BLaER1 treated with 17β-estradiol and CSF1 and Interleukin-3, amounts not matched to agents 10 nM and 100 nM (cell line): ENCODE data around the gene PHKG2.
"Not testable (repeated sequence)": the region's sequence is repeated elsewhere in the genome, so short reads cannot be mapped to it uniquely, and the experiment has no call there.

Experiments used
- H3K27ac ChIP-seq, 11 experiments: shearing (Covaris generic); formaldehyde crosslinking; 2 replicates each; pipeline ENCODE4 v1.8.1; 2022
- H3K27me3 ChIP-seq, 11 experiments: shearing (Covaris generic); formaldehyde crosslinking; 2 replicates each; pipeline ENCODE4 v1.8.1; 2022
- H3K36me3 ChIP-seq, 11 experiments: shearing (Covaris generic); formaldehyde crosslinking; 2 replicates each; pipeline ENCODE4 v1.8.1; 2022
- H3K4me1 ChIP-seq, 10 experiments: shearing (Covaris generic); formaldehyde crosslinking; 2 replicates each; pipeline ENCODE4 v1.8.1; 2022
- H3K4me2 ChIP-seq, 11 experiments: shearing (Covaris generic); formaldehyde crosslinking; 2 replicates each; pipeline ENCODE4 v1.8.1; 2022
- H3K4me3 ChIP-seq, 10 experiments: shearing (Covaris generic); formaldehyde crosslinking; 2 replicates each; pipeline ENCODE4 v1.8.1; 2022
- H3K9ac ChIP-seq, 11 experiments: shearing (Covaris generic); formaldehyde crosslinking; 2 replicates each; pipeline ENCODE4 v1.8.1; 2022
- H3K9me3 ChIP-seq, 11 experiments: shearing (Covaris generic); formaldehyde crosslinking; replicated peaks in 1 of 11; 2 replicates each; pipeline ENCODE4 v1.8.1; 2022
- H4K20me1 ChIP-seq, 11 experiments: shearing (Covaris generic); formaldehyde crosslinking; 2 replicates each; pipeline ENCODE4 v1.8.1; 2022
- Cebpa-rat ChIP-seq, 11 experiments: shearing (Covaris generic); IDR thresholded peaks; 2 replicates each; pipeline ENCODE4 v1.8.1; 2022

Gene PHKG2, protein sequence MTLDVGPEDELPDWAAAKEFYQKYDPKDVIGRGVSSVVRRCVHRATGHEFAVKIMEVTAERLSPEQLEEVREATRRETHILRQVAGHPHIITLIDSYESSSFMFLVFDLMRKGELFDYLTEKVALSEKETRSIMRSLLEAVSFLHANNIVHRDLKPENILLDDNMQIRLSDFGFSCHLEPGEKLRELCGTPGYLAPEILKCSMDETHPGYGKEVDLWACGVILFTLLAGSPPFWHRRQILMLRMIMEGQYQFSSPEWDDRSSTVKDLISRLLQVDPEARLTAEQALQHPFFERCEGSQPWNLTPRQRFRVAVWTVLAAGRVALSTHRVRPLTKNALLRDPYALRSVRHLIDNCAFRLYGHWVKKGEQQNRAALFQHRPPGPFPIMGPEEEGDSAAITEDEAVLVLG

DNA sequence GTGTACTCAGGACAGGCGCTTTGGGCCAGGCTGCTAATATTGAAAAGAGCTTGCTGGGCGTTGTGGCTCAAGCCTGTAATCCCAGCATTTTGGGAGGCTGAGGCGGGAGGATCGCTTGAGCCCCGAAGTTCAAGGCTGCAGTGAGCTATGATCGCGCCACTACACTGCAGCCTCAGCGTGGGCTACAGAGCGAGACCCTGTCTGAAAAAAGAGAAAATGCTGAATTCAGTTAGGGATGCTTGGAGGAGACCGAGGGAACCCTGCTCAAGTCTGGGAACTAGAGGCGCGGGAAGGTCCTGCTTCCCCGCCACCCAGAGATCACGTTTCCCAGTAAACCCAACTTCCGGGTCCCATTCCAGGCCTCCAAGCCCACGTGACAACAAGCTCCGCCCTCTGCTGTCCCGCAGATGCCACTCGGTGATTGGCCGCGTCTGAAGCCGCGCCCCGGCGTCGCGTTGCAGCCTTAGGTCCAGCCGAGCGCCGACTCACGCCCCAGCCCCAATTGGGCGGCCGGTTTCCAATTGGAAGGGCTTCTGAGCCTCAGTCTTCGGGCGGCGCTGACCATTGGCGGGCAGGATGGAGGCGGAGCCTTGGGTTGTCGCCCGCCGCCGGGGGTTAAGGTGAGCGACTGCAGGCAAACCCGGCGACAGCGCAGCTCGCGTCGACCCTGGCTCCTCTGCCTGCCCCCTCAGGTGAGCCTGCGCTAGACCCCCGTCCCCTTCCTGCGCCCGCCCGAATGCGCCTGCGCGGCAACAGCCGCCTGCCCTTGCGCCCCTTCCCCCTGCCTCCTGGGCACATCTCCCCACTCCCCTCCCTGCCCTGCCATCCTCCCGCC, at the start of gene PHKG2:
Gene PHKG2, plus strand, starts transcription at position 627 of the 835 bp plus-strand sequence. CDS start 396 bp downstream, outside the sequence.
- no peak for TF ChIP-seq Cebpa-rat (IDR thresholded peaks at IDR 0.05)
- no peaks in the 10 kb centered on the region for H3K27me3 ChIP-seq
- H4K20me1 ChIP-seq = peaks cover 0 to 23% (median 6%) of the 10 kb centered on the region in 11 experiments; a peak in 9 of 22 replicates
- peaks cover 41 to 70% (median 53%) of the 10 kb centered on the region in 11 experiments for H3K36me3 ChIP-seq
- H3K4me1 ChIP-seq = peaks cover 11 to 26% (median 18%) of the 10 kb centered on the region in 10 experiments
- no peaks in the 10 kb centered on the region for H3K9me3 ChIP-seq
- H3K4me3 ChIP-seq = peak within 1 kb of the TSS; percentile 57 to 83 (median 69)
- H3K9ac ChIP-seq = peak within 1 kb of the TSS; percentile 57 to 82 (median 77)
- peak within 1 kb of the TSS; percentile 66 to 86 (median 79) for H3K27ac ChIP-seq
- peak within 1 kb of the TSS; percentile 70 to 88 (median 75) for H3K4me2 ChIP-seq

DNA sequence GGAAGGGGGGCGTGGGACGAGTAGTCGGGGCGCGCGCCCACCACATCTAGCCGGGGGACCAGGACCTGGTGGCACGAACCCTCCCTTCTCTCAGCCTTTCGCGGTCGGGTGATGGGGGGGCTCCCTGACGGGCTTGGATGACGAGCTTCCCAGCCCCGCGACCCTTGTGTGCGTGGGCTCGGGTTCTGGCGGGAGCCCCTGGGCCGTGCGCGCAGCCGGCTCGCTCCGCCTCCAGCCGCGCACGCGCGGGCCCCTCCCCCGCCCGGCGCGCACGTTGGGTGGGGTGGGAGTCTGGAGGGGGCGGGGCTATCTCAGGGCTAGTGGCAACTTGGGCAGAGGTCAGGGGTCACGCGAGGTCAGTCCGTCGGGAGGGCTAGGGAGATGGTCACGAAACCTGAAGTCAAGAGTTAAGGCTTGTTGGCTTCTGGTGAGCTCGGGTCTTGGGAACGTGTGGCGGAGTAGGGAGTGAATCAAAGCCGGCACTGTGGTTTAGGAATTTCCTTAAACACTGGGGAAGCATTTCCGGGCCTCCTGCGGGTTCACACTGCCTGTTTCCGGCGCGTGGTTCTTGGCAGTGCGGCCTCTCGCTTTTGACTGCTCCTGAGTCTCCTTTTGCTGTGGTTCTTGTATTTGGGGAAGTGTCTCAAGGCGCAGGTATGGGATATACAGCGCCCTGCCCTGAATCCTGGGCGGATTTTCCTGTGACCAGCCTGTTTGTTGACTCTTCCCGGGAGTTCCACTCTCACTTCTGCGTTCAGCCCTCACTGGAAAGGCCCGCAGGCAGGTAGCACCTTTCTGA, 49.2 kb upstream of the PHKG2 start, which contains the start of gene SRCAP:
Gene SRCAP, plus strand, starts transcription at position 356 of the 799 bp plus-strand sequence. CDS start 1,654 bp downstream, outside the sequence.
- H3K9ac ChIP-seq = peak within 1 kb of the TSS; percentile 97 to 100 (median 99)
- H4K20me1 ChIP-seq = peaks cover 22 to 45% (median 33%) of the 10 kb centered on the region in 11 experiments; a peak in 20 of 22 replicates
- H3K27ac ChIP-seq = peak within 1 kb of the TSS; percentile 98 to 100 (median 99)
- H3K27me3 ChIP-seq = no peaks in the 10 kb centered on the region
- H3K4me2 ChIP-seq = peak within 1 kb of the TSS; percentile 84 to 100 (median 94)
- H3K4me3 ChIP-seq = peak within 1 kb of the TSS; percentile 84 to 99 (median 90)
- peaks cover 40 to 47% (median 42%) of the 10 kb centered on the region in 11 experiments for H3K36me3 ChIP-seq
- TF ChIP-seq Cebpa-rat (IDR thresholded peaks at IDR 0.05) = no peak
- peaks cover 40 to 52% (median 46%) of the 10 kb centered on the region in 10 experiments for H3K4me1 ChIP-seq
- no peaks in the 10 kb centered on the region for H3K9me3 ChIP-seq

DNA sequence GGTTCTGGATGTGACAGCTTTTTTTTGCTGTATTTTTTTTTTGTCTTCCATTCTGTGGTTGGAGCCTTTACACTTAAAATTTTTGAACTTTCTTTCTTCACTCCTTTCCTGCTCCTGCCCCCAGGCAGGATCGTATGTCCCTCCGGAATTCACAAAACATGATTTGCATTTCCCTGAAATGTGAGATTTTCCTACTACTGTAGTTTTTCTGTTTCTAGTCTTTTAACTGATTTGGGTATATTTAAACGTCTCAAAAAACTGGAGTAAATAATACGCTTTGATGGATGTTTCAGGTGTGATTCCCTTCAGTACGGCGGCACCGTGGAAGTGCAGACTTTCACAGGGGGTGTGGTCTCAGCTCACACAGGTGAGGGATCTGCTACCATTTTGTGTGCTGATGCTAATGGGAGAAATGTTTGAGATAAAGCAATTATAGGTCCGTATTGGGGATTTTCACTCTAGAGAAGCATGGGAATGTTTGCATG, 48.6 kb upstream of the PHKG2 start:
- peak overlapping the region; percentile 98 to 100 (median 99) for H3K27ac ChIP-seq

DNA sequence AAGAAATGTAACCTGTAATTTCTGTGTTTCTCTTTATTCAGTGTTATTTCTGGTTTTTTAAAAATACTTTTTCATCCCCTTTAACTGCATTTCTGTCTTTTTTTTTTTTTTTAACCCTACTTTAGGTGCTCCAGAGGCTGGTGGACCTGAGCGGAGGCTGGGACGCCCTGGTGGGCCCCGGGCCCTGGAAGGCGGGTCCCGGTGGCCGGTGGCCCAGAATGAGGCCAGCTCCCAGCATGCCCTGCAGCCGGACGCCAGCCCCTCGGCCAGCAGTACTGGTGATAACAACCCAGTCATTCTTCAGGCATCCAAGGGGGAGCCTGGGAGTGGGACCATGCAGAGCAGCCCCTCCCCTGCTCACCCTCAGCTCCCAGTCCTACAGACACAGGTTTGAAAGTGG, 47.7 kb upstream of the PHKG2 start:
- TF ChIP-seq Cebpa-rat (IDR thresholded peaks at IDR 0.05) = no peak
- peaks cover 25 to 37% (median 31%) of the 10 kb centered on the region in 10 experiments for H3K4me1 ChIP-seq
- H3K9me3 ChIP-seq = no peaks in the 10 kb centered on the region
- H3K27me3 ChIP-seq = no peaks in the 10 kb centered on the region
- peak overlapping the region in 2 of 11 experiments; percentile 21 to 31; a peak in 2 of 22 replicates for H3K27ac ChIP-seq
- peak overlapping the region in 10 of 11 experiments; percentile 27 to 100 (median 94); a peak in 14 of 22 replicates for H3K4me2 ChIP-seq
- peaks cover 22 to 60% (median 46%) of the 10 kb centered on the region in 11 experiments; a peak in 20 of 22 replicates for H4K20me1 ChIP-seq
- peak overlapping the region in 1 of 10 experiments; percentile 88; a peak in 2 of 20 replicates for H3K4me3 ChIP-seq
- peaks cover 55 to 61% (median 57%) of the 10 kb centered on the region in 11 experiments for H3K36me3 ChIP-seq
- peak overlapping the region in 7 of 11 experiments; percentile 27 to 100 (median 44); a peak in 8 of 22 replicates for H3K9ac ChIP-seq

More for the DNA sequence above, 48.6 kb upstream of the PHKG2 start:
- Histone ChIP-seq H3K4me2 (peak overlapping the region; percentile 84 to 100 (median 94)), H3K4me3 (peak overlapping the region; percentile 84 to 99 (median 90)), H3K9me3 (no peaks in the 10 kb centered on the region), H4K20me1 (peaks cover 22 to 51% (median 39%) of the 10 kb centered on the region in 11 experiments; a peak in 20 of 22 replicates), H3K4me1 (peaks cover 34 to 45% (median 39%) of the 10 kb centered on the region in 10 experiments), H3K36me3 (peaks cover 46 to 53% (median 49%) of the 10 kb centered on the region in 11 experiments), H3K27me3 (no peaks in the 10 kb centered on the region), H3K9ac (peak overlapping the region; percentile 97 to 100 (median 99))
- no peak for TF ChIP-seq Cebpa-rat (IDR thresholded peaks at IDR 0.05)

DNA sequence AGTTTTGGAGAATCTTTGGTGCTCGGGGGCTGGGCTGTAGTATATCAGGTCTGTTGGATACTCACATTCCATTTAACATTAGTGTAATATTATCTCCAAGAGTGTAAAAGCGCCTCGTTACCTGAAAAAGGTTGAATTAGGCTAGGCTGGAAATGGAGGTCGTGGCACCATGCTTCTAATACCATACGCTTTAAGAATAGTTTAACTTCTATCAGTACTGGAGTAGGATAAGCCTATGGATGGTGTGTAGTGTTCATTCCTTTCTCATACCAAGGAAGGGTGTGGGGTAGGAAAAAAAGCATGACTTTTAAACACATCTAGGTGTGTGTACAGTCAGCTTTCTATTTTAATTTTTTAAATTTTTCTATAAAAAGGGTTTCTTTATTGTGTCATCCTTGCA, 47.3 kb upstream of the PHKG2 start:
- Histone ChIP-seq H3K27ac (no peak overlapping the region; a peak in 1 of 22 replicates), H4K20me1 (peaks cover 22 to 64% (median 48%) of the 10 kb centered on the region in 11 experiments; a peak in 20 of 22 replicates), H3K4me2 (peak overlapping the region in 9 of 11 experiments; percentile 27 to 100 (median 93); a peak in 10 of 22 replicates), H3K9me3 (no peaks in the 10 kb centered on the region), H3K27me3 (no peaks in the 10 kb centered on the region), H3K36me3 (peaks cover 60 to 66% (median 62%) of the 10 kb centered on the region in 11 experiments), H3K4me1 (peaks cover 21 to 32% (median 27%) of the 10 kb centered on the region in 10 experiments), H3K9ac (peak overlapping the region in 5 of 11 experiments; percentile 13 to 44 (median 27); a peak in 3 of 22 replicates), H3K4me3 (no peak overlapping the region)
- no peak for TF ChIP-seq Cebpa-rat (IDR thresholded peaks at IDR 0.05)

DNA sequence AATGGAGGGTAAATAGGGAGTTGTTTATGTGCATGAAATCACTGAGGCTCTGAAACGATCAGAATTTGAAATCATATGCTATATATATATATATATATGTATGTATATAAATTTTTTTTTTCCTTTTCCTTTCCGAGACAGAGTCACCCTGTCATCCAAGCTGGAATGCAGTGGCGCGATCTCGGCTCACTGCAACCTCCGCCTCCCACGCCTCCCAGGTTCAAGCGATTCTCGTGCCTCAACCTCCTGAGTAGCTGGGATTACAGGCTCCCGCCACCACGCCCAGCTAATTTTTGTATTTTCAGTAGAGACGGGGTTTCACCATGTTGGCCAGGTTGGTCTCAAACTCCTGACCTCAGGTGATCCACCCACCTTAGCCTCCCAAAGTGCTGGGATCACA, 45.2 kb upstream of the PHKG2 start:
- Histone ChIP-seq H3K4me1 (peaks cover 11 to 24% (median 18%) of the 10 kb centered on the region in 10 experiments), H3K36me3 (peaks cover 81 to 87% (median 83%) of the 10 kb centered on the region in 11 experiments), H4K20me1 (peaks cover 22 to 83% (median 61%) of the 10 kb centered on the region in 11 experiments; a peak in 21 of 22 replicates)
- H3K4me3 ChIP-seq, H3K9me3 ChIP-seq, H3K4me2 ChIP-seq, H3K27me3 ChIP-seq, H3K27ac ChIP-seq, H3K9ac ChIP-seq: not testable (repeated sequence)

DNA sequence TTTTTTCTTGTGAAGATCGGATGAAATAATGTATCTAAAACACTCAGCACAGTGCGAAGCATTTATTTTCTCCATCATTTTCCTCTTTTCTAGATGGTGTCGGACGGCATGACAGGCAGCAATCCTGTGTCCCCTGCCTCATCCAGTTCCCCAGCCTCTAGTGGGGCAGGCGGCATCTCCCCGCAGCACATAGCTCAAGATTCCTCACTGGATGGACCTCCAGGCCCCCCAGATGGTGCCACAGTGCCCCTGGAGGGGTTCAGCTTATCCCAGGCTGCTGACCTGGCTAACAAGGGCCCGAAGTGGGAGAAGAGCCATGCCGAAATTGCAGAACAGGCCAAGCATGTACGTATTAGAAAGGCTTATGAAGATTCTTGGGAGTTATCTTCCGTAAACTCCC, 44.3 kb upstream of the PHKG2 start:
- Histone ChIP-seq H3K4me3 (no peak overlapping the region), H3K9me3 (no peaks in the 10 kb centered on the region), H3K36me3 (peaks cover 90 to 96% (median 92%) of the 10 kb centered on the region in 11 experiments), H3K27me3 (no peaks in the 10 kb centered on the region), H3K9ac (no peak overlapping the region; a peak in 2 of 22 replicates), H3K4me1 (peaks cover 11 to 24% (median 18%) of the 10 kb centered on the region in 10 experiments), H4K20me1 (peaks cover 22 to 90% (median 70%) of the 10 kb centered on the region in 11 experiments; a peak in 21 of 22 replicates), H3K27ac (no peak overlapping the region), H3K4me2 (no peak overlapping the region)
- no peak for TF ChIP-seq Cebpa-rat (IDR thresholded peaks at IDR 0.05)
